NCI-H526 (cell line): ENCODE measurements around the gene MYO5B.

Experiments used
- DNase-seq, 2 experiments: peaks; one replicate each; lab custom pipeline; 2025; lab: John Stamatoyannopoulos, UW

MYO5B gene

DNA sequence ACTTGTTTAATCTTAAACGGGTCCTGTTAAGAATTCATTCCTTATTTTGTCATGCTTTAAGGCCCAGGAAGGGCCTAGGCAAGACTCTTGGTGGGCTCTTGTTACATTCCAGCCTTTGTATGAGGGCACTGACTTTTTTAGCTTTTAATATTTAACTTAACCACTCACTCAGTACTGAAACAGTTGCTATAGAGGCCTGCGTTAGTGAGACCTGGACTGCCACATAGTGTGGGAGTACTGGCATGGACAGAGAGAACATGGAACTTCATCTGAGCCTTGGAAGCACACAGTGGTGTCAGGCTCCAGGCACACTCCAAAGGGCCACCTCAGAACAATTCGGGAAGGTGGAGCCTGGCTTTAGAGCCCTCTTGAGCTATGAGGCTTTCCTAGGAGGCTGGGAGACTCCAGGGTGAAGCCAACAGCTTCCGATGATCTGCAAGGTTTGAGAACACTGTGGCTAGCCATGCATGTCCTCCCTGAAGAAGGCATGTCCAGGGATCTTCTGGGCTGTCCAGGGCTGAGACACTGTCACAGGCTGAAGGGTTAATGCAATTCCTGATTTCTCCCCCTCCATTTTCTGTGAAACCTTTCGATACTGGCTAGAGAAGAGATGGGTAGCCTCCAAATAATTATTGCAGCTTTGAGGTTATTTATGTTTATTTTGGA, 226.2 kb downstream of the MYO5B start:
- no peak for DNase-seq

- peak; percentile 5 to 29 for DNase-seq
Measured at GRCh38 chr18:49967636-49968313, 227.2 kb downstream of the MYO5B start.

DNA sequence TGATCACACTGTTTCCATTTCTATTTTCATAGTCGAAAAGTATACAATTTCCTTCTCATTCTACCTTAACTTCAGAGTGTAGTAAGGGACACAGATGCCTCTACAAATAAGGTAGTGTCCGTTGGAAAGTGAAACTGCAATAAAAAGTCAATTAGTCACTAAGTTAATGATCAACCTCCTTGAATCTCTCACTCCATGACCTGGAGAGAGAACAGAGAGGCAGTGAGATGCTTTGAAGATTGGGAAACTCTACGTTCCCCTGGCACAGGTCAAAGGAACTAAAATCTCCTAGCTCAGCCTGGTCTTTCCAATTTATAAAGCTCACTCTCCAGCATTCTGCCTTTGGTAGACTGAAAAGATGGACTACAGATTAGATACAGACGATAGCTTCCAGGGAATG, 227.8 kb downstream of the MYO5B start:
- peak; percentile 67 to 74 for DNase-seq

DNA sequence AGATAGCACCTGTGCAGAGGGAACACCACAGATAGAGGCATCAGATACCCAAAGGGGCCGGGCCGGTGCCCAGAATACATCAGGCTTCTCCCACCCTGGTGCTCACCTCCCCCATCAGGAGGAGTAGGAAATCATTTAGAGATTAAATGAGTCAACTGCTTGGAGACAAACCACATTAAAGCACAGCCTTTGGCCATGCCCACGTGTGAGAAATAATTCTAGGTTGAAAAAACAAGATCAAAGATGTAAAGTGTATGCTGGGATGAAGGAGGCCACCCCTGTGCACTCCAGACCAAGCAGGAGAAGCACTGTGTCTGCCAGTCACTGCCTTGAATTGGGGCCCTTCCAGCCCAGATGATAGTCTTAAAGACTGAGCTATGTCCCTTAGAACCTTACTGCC, 228.9 kb downstream of the MYO5B start:
- DNase-seq: no peak

DNA sequence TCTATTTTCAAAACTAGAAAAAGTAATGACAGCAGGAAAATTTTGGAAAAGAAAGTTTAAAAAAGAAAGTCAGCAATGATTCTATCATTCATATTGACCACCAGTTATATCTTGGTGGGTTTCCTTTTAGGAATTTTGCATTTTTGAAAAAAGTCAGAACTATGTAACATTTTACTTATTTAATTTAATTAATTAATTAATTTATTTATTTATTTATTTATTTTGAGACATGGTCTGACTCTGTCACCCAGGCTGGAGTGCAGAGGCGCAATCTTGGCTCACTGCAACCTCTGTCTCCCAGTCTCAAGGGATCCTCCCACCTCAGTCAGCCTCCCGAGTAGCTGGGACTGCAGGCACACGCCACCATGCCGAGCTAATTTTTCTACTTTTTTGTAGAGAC, 231.7 kb downstream of the MYO5B start:
- DNase-seq: no peak

- DNase-seq: no peak
Measured at GRCh38 chr18:49961271-49961670, 233.7 kb downstream of the MYO5B start.

DNA sequence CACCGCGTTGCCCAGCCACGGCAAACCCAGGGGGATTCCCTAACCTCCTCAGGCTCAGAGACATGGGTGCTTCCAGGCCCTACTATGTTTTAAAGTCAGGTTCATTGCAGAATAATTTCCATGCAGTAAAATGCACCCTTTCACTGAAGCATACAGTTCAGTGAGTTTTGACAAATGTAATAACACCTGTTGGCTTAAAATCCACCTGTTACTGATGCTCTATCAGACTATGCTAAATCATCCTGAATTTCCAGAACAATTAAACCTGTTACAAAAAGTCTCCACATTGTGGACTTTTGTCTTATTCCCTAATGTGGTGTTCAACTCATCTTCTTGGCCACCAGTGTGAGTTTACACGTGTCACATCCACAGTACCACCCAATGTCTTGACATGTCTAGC, 234.6 kb downstream of the MYO5B start:
- DNase-seq: no peak

- DNase-seq: no peak
Measured at GRCh38 chr18:49959176-49959575, 235.8 kb downstream of the MYO5B start.

GRCh38 chr18:49955263-49955662, 239.7 kb downstream of the MYO5B start:
- DNase-seq: no peak

GRCh38 chr18:49953391-49953790, 241.6 kb downstream of the MYO5B start:
- no peak for DNase-seq

GRCh38 chr18:49949951-49950395, 245.0 kb downstream of the MYO5B start:
- DNase-seq: no peak

- DNase-seq: no peak
Measured at GRCh38 chr18:49948975-49949374, 246.0 kb downstream of the MYO5B start.

DNA sequence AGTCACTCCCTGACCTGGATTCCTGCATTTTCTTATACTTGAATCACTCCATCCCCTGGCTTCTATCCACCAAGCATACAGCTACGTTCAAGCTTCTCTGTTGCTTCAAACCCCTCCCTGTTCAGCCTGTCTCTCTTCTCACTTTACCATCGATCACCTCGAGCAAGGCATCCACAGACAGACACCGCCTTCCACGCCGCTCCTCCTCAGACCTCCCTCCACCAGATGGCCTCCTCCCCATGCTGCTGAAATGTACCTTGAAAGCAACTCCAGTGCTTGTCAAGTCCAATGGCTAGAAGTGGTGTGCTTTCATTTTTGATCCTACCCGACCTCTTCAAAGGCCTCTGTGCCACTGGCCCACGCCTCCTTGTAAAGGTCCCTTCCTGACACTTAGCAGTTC, 250.3 kb downstream of the MYO5B start:
- DNase-seq: peak in 1 of 2 experiments; percentile 8

GRCh38 chr18:49936821-49937220, 258.1 kb downstream of the MYO5B start:
- no peak for DNase-seq

- no peak for DNase-seq
Measured at GRCh38 chr18:49935215-49935614, 259.7 kb downstream of the MYO5B start.

DNA sequence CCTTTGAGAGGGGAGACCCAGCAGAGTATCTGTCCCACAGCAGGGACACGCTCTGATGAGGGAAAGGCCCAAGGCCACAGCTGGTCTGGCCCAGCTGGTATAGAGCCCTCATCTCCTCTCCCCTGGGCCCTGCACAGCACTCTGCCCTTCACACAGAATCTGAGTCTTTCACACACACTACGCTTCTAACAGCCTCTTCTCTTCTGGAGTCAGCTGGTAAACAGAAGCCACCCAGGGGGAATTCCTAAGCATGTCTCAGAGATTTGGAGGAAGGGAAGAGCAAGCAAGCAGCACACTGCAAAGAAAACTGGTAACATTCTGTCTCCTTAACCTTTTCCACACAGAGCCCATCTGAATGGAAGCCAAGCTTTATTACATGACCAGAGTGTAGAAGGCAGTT, 260.5 kb downstream of the MYO5B start:
- DNase-seq: no peak

DNA sequence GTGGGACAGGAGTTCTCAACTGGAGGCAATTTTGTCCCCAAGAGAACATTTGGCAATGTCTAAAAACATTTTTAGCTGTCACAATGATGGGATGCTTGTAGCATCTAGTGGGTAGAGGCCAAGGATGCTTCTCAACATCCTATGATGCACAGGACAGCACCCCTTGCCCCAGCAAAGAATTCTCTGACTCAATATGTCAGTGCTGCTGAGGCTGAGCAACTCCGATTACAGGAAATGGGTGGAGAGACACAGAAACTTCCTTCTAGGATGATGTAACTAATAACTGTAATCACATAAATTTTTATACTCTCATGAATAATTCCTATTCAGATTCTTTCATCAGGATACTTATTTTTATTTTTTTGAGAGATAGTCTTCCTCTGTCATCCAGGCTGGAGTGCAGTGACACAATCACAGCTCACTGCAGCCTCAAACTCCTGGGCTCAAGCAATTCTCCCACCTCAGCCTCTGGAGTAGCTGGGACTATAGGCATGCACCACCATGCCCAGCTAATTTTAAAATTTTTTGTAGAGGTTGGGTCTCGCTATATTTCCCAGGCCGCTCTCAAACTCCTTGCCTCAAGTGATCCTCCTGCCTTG, 261.3 kb downstream of the MYO5B start:
- no peak for DNase-seq

DNA sequence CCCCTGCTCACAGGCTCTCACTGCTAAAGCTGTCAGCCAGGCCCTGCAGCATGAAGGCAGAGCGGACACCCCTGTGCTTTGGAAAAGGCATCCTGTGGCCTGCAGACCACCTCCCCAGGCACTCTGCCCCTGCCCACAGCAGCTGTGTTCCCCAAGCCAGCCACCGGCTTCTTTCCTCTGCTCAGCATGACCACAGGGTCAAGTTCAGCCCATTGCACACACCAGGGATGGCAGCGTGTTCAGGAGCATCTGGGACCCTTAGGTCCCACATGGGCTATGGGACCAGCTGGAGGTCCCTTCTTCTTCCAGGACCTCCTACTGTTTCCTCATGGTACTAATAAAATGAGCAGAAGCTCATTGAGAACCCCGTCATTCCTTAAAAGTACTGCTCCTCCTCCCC, 263.2 kb downstream of the MYO5B start:
- no peak for DNase-seq

DNA sequence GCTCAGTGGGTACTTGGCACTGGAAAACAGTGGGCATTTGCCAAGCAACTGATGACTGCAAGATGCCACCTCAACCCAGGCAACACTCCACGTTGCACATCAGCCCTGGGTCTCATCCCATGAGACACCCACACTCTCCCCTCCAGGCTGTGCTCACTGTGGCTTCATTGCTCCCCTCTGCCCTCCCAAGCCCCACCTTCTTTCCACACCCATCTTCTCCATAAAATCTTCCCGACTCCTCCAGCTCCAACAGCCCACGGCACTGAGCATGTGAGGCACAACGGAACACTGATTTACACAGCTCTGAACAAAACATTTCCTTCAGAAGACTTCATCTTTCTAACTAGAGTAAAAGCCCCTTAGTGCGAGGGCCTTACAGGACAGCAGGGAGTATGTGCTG, 263.8 kb downstream of the MYO5B start:
- DNase-seq: no peak

DNA sequence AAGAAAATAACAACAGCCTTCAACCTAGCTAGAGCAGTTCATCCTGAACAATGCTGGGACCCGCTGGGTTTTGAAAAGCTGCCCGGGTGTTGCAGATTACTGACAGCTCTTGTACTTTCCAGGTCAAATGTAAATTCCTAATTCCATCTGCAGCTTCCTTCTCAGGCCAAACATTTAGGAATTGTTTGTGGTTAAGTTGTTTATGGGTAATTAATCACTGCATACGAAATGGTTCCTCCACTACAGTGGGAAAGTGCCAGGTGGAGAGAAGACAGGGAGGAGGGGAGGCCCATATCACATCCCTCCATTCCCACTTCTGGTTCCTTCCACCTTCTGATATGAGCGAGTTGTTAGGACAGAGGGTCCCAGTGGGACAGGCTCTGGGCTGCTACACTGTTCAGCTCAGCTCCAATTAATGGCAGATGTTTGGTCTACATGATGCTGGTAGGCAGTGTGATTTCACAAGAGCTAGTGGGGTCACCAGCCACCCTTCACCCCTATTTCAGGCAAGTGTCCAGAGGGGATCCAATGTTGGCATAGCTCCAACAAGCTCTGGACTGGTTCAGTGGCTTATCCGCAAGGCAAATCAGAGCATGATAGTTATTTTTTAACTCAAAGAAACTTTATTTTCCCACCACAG, 268.7 kb downstream of the MYO5B start:
- DNase-seq: no peak

DNA sequence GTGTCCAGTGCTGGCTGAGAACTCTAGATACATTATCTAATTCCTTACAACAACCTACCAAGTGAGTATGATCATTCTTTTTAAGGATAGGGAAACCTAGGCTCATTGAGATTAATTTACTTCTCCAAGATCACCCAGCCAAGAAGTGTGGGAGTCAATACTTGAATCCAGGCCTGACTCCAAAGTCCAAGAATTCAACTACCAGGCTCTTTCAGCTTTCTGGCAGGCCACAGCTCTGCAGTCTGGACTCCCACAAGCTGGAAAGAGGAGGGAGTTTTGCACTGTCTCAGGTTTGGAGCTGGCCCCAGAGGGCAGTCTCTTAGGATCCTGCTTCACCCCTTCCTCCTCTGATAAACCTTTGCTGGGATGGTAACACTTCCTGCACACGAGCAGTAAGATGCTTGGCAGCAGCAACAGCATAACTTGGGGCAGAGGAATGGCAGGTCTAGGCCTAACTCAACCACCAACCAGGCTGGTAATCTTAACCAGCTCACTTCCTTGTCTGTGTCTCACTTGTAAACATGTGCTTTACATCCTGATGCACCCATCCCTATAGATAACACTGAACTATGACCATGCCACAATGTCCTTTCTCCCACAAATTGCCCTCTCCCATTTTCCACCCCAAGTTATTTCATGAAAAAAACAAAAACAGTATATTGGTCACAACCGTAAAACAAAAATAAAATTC, 270.5 kb downstream of the MYO5B start:
- DNase-seq: no peak

- no peak for DNase-seq
Measured at GRCh38 chr18:49922228-49922627, 272.7 kb downstream of the MYO5B start.
